ENCODE data around the gene CFH.
"Not testable (repeated sequence)": the region's sequence is repeated elsewhere in the genome, so short reads cannot be mapped to it uniquely, and the experiment has no call there.

CFH gene

DNA sequence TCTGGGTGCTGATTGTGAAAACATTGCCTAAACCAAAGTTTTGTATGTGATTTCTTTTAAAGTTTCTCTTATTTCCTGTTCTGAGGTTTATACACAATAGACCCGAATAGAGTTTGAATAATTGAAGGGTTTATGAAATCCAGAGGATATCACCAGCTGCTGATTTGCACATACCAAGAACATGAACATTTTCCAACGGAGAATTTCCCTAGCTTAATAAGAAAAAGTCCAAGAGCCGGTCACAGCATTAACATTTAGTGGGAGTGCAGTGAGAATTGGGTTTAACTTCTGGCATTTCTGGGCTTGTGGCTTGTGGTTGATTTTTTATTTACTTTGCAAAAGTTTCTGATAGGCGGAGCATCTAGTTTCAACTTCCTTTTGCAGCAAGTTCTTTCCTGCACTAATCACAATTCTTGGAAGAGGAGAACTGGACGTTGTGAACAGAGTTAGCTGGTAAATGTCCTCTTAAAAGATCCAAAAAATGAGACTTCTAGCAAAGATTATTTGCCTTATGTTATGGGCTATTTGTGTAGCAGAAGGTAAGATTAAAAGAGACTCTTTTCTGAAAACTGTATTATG is at the start of gene CFH:
Gene CFH, plus strand, starts transcription at position 407 of the 579 bp plus-strand sequence. Its CDS starts 75 bp downstream, at position 482.
- DNase-seq = no peak

DNA sequence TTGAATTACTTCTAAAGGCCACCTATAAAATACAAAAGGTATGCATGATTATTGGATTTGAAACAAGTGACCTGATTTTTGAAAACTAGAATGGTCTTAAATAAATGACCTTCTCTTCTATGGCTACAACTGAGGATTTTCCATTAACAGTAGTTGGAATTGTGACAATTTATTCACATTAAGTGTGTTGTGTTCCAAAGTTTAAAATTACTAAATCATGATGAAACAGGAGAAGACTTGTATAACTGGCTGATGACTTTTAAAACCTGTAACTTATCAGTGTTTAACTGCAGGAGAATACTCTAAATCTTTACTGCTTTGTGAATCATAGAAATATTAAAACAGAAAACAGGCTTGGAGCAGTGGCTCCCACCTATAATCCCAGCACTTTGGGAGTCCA is 48.2 kb upstream of the CFH start:
- no peak for DNase-seq

DNA sequence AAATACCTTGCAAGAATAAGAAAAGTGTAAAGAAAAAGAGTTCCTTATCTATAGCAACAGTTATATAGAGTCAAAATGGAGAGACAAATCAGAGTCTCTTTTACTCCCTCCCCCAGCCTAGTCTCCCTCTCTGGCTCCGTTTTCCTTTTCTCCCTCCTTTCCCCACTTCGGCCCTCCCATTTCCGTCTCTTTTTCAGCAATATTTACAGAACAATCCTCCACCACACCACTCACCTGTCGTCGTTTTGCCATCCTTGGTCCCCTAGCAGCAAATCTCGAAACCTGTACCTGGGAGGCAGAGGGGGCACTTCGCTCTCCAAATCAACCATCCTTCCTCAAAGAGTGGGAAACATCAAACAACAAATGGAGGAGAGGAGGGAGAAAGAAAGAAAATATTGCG is 43.9 kb upstream of the CFH start:
- peak; percentile 58 for DNase-seq

DNA sequence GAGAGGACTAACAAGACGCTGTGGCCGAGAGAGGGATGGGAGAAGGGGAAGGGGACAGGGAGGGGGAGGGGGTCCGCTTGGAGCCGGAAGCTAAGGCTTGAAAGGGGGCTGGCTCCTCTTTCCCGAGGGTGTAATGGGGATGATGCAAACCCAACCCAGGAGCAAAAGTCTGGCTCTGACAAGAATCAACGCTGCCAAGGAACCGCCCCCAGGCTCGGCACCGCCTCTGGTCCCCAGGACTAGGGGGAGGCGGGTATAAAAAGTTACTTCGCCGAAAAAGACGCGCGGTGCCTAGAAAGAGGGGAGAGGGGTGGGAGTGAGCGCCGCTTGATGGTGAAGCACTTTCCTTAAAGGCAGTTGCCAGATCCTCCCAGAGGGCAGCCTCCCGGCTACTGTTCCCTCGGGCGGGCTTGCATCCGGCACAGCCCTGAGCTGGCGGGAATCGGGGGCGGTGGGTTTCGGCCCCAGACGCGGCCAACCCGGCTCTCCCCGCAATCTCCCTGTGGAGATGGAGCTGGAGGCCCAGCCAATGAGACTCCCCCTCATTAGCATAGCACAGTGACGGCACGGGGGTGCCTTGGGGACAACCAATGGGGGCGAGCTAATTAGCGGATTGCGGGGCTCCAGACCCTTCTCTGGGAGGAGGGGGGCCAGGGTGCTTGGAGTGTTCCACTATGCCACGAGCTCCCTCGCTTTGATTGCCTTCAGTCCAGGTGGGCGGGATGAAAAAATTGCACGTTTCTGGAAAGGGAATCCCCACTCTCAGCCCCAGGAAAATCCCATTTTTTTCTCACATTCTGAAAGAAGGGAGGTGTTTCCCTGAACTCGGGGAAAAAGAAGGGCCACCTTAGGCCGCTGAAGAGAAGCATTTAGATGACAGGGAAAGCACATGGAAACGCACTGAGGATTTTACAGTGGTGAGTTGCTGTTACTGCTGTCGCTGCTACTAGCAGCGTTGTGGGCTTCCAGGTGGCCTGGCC is 43.2 kb upstream of the CFH start, which contains the start of gene KCNT2:
Gene KCNT2, minus strand, starts transcription at position 51 of the 980 bp plus-strand sequence. CDS start 131 bp downstream, outside the sequence.
- peak; percentile 91 for DNase-seq

DNA sequence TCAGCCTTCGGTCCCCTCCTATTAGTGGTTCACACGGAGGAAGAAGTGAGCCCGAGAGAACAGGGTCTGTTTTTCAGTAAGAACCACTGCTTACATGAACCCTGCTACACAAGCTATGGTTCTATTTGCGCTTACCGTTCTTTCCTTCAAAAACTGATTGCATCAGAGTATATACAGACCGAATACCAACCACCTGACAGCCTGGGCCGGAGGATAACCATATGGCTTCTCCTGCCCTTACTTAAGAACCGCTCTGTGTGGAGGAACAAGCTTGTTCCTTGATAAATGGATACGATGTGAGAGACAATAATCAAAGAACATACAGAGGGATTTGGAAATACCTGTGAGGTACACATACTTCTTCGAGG is 42.5 kb upstream of the CFH start:
- no peak for DNase-seq

DNA sequence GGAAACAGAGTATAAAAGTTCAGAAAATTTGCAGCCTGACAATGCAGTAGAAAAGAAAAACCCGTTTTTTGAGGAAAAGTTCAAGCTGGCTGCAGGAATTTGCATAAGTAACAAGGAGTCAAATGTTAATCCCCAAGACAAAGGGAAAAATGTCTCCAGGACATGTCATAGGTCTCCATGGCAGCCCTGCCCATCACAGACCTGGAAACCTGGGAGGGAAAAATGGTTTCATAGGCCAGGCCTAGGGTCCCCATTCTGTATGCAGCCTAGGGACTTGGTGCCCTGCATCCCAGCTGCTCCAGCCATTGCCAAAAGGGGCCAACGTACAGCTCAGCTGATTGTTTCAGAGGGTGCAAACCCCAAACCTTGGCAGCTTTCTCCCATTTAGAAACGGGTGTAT is 40.0 kb upstream of the CFH start:
- no peak for DNase-seq

DNA sequence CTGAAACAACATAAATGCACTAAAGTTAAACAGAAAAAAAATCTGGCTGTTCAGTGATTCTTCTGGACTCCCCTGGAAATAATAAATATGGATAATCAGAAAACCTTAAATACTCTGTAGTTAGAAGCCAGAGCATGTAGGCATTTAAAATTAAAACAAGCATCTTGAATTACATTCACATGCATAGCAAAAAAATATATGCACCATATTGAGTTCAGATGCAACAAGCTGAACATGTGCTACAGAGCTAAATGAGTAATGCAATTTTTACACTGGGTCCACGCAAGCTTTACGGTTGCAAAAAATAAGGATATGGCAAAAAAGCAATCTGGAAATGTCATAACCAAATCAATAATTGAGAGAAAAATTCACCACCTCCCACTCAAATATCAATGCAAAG is 32.1 kb upstream of the CFH start:
- no peak for DNase-seq

DNA sequence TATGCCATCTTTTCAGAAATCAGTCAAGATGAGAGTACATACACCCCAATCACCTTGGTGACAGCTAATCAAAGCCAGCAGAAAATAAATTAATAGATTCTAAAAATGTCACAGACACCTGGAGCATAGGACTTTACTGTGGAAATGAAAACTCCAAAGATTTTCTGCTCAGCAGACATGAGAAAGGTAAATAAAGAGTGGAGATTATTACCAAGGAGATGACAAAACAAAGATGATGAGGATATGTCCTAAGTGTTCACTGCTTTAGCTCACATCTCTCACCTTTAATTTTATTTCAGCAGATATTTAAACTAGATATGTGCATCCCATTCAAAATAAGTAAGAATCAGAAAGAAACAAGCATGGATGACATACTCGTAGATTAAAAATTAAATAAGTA is 28.8 kb upstream of the CFH start:
- no peak for DNase-seq

DNA sequence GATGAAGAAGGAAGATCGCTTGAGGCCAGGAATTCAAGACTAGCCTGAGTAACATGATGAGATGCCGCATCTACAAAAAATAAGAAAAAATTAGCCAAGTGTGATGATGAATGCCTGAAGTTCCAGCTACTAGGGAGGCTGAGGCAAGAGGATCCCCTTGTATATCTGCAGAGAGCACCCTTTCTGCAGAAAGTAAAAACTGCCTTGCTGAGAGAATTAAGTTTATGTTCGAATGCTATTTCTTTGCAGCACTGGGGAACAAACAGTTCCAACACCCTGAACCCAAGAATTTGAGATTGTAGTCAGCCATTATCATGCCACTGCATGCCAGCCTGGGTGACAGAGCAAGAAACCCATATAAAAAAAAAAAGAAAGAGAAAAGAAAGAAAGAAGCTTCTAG is 23.0 kb upstream of the CFH start:
- no peak for DNase-seq

DNA sequence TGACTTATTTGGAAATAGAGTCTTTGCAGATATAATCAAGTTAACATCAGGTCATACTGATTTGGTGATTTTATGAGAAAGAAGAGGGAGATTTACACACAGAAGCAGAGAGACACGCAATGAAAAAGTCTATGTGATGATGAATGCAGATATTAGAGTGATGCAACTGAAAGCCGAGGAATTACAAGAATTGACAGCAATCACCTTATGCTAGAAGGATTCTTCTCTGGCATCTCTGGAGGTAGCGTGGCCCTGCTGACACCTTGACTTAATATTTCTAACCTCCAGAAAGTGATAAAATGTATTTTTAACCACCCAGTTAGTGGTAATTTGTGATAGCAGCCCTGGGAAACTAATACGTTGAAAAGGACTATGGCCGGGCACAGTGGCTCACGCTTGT is 14.2 kb upstream of the CFH start:
- no peak for DNase-seq

DNA sequence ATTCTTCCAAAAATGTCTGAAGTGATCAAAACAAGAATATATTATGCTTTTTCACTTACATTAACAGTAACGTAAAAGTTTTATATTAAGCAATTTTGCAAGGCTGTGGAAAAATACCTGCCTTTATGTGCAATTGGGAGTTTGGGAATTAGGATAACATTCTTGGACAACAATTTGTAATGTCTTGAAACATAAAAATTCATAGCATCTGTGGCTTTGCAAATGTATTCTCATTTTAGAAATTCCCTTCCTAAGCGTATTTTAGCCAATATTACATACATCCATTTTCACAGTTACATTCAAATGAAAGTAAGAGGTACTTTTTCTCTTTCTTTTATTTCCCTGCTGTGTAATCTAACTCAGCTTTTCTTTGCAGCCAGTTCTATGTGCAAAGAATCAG is 13.4 kb upstream of the CFH start:
- no peak for DNase-seq

DNA sequence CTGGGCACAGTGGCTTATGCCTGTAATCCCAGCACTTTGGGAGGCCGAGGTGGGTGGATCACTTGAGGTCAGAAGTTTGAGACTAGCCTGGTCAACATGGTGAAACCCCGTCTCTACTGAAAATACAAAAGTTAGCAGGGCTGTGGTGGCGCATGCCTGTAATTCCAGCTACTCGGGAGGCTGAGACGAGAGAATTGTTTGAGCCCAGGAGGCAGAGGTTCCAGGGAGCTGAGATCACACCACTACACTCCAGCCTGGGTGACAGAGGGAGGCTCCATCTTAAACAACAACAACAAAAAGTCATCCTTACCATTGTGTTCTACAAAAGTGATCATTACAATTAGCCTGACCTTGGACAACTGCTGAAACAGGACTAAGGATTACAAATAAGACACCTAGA is 12.6 kb upstream of the CFH start:
- not testable (repeated sequence) for DNase-seq

DNA sequence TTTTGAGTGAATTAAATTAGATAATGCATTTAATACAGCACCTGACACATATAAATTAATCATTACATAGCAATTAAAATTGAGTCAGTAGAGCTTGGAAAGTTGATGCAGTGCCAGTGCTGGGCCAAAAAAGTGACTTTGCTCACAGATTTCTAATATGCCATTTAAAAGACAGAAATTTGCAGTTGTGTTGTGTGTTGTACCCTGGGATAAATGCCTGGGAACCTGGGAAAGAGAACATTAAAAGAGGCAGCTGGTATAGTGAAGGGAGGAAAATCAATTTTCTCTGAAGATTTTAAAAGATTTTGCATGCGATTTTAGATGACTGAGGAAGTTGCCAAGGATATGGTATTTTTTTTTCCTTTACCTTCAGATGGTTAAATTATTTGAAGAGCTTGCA is 10.9 kb upstream of the CFH start:
- no peak for DNase-seq

DNA sequence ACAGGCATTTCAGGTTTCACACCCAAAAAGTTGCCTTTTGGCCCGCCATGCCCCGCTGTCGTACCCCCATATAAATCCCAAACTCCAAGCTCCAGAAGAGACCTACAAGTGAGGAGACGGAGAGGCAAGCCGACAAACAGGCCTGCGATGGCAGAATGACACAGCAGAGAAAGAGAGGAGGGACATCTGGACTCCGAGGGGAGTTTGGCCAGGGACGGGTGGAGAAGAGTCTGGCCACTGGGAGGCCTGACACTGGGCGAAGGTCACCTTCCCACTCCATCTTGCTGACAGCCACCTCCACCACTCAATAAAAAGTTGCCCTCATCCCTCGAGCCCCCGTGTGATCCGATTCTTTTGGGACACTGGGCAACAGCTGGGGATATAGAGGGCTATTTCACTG is 1.9 kb upstream of the CFH start:
- no peak for DNase-seq

DNA sequence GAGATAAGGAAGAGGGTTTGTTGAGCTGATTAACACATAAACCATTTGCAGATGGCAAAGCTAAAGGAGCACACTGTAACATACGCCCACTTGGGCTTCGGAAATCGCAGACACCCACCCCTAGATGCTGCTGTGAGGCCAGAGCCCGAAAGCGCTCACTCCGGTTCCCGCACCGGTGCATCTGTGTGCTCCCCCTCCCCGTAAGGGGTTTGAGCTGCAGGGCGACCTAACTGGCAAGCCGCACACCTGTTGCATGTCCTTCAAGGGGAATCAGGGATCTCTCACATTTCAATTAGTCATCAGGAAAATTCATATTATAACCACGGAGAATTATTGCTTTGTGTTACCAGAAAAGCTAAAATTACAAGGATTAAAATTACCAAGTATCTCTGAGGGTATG is 1.4 kb upstream of the CFH start:
- no peak for DNase-seq

DNA sequence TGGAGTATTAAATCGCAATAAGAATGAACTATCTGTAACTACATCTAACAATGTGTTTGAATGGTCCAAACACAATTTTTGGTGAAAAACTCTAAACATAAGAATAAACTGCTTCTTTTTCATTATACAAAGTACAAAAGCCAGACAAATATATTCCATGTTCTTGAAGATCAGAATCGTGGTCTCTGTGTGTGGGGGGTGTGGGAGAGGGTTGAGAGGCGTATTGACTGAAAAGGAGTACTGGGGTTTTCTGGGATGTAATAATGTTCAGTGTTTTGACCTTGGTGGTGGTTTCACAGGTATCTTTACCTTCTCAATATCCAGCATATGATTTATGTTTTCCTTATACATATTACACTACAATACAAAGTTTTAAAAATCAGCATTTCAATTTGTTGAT is 764 bp upstream of the CFH start:
- DNase-seq = no peak

DNA sequence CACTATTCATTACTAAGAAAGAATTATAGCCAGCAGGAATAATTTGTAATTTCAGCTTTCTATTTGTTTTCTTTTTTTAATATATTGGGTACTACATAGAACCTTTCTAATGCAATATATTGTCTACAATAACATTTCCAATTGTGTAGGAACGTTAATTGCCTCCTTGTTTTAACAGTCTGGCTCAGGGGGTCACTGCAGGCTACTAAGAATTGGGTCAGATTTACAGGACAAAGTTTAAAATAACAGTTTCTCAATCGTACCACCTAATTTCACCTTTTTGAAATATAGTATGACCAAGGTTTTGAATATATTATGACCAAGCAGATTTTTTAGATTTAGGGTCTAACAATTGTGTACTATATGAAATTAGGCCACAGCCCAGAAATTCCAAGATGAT is 2.4 kb downstream of the CFH start:
- no peak for DNase-seq

DNA sequence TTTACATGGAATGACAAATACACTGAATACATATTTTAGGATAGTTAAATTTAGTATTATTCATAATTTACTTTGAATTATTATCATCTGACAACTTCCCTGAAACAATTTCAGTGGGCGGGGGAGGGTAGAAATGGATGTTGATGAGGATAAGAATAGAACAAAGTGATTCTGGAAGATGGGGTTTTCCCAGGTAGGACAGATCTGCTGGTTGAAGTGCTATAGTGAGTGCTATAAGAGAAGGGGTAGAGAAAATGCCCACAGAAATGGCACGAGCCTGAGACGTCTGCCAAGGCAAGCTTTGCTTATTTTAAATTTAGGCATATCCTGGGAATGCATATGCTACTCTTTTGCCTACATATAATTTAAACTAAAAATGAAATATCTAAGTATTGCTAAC is 3.2 kb downstream of the CFH start:
- no peak for DNase-seq

DNA sequence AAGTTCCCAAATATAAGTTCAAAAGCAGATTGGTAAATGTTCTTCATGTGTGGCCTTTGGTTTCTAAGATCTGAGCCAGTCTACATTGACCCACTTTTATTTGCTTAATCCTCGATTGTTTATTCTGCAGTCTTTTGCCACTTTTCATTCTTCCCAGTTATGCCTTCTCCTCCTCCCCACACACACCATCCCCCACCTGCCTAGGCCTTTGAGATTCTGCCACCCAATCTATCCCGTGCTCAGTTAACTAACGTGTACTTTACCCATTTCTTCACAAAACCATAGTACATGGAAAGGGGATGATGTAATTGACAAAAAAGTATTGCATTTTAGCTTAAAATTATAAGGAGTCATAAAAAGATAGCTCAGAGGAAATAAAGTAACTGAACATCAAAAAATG is 3.7 kb downstream of the CFH start:
- DNase-seq = no peak

DNA sequence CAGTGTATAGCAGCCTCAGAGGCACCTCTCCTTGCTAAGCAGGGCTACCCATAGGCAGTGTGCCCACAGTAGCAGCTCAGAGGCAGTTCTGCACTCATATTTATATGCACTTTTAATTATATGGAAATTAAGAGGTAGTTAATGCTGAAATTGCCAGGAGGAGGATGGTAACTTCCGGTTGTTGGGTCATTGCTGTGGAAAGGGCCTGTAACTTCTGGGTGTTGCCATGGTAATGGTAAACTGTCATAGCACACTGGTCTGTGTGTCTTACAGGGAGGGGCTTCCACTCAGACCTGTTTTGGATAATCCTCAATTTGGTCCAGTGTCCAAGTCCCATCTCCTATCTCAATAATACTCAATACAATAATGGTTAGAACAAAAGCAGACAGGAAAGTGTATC is 7.6 kb downstream of the CFH start:
- no peak for DNase-seq

DNA sequence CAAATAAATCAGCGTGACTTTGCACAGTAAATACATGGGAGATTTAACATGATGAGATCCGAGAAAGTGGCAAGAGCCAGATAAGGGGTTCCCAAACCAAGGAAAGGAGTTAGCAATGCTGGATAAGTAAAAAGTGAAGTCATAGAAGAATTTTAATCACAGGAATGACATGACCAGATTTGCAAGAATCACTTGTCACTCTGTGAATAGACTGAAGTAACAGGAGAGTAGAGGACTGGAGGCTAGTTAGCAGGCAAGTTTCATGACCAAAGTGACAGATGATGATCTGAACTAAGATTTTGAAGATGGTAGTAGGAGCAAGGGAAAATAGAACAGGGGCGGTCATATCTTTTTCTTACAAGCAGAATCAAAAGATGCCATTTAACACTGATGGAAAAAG is 8.4 kb downstream of the CFH start:
- DNase-seq = no peak

DNA sequence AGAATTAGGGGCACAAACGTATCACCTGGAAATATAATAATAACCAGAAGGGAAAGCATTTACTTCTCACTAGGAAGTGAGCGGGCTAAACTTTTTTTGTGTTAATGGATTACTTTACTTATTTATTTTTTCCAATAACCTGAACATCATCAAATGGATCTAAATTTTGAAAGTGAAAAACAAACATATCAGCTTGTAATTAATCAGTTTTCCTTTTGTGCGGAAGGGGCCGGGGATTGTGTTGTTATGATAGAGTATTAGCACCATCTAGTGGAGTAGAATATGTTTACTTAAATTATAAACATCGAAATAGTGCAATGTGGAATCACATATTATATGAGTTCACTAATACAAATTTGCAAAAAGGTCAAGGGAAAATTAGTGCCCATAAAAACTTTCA is 9.0 kb downstream of the CFH start:
- peak; percentile 48 for DNase-seq

DNA sequence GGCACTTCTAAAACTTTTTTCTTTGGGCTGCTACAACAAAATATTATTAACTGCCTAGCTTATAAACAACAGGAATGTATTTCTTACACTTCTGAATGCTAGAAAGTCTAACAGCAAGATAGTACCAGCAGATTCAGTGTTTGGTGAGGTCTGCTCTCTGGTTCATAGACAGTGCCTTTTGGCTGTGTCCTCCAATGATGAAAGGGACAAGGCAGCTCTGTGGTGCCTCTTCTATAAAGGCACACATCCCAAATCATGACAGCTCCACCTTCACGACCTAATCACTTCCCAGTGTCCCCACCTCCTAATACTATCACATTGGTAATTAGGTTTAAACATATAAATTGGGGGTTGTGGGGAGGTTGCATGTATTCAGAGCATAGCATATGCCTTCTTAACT is 9.5 kb downstream of the CFH start:
- DNase-seq = no peak

DNA sequence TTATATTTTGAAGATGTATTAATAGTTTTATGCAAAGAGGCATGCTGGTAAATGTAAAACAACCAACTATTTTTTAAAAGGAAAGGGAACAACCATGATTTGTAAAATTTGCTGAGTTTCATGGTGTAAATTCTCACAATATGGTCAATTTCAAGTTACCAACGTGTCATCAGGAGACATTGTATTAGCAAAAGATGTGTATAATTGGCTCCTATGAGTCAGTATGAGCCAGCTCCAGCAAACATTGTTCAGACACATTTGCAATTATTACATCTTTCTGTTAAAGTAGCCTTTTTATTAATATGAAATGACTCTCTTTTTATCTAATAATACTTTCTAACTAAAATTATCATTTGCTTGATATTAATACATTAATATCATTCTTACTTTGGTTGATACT is 15.3 kb downstream of the CFH start:
- DNase-seq = no peak

DNA sequence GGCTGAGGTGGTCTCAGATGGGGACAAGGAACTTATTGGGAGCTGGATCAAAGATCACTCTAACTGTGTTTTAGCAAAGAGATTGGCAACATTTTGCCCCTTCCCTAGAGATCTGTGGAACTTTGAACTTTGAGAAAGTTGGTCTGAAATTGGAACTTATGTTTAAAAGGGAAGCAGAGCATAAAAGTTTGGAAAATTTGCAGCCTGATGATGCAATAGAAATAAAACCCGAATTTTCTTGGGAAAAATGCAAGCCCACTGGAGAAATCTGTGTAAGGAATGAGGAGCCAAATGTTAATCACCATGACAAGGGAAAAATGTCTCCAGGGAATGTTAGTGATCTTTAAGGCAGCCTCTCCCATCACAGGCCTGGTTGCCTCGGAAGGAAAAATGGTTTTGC is 17.2 kb downstream of the CFH start:
- no peak for DNase-seq
